ENCODE results near the gene MICAL2.

MICAL2 gene, protein sequence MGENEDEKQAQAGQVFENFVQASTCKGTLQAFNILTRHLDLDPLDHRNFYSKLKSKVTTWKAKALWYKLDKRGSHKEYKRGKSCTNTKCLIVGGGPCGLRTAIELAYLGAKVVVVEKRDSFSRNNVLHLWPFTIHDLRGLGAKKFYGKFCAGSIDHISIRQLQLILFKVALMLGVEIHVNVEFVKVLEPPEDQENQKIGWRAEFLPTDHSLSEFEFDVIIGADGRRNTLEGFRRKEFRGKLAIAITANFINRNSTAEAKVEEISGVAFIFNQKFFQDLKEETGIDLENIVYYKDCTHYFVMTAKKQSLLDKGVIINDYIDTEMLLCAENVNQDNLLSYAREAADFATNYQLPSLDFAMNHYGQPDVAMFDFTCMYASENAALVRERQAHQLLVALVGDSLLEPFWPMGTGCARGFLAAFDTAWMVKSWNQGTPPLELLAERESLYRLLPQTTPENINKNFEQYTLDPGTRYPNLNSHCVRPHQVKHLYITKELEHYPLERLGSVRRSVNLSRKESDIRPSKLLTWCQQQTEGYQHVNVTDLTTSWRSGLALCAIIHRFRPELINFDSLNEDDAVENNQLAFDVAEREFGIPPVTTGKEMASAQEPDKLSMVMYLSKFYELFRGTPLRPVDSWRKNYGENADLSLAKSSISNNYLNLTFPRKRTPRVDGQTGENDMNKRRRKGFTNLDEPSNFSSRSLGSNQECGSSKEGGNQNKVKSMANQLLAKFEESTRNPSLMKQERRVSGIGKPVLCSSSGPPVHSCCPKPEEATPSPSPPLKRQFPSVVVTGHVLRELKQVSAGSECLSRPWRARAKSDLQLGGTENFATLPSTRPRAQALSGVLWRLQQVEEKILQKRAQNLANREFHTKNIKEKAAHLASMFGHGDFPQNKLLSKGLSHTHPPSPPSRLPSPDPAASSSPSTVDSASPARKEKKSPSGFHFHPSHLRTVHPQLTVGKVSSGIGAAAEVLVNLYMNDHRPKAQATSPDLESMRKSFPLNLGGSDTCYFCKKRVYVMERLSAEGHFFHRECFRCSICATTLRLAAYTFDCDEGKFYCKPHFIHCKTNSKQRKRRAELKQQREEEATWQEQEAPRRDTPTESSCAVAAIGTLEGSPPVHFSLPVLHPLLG

GRCh38 chr11:12110201-12110713, at the start of gene MICAL2:
MICAL2 (plus strand) TSS chr11:12110590; CDS start chr11:12162156, 51,566 bp downstream.
- no peaks in the 10 kb centered on the region for H3K36me3 ChIP-seq (ENCODE audit: control insufficient read depth, insufficient read depth, low read length)
- H3K4me3 ChIP-seq (ENCODE audit: low read length) = peak within 1 kb of the TSS; percentile 77
- H3K9me3 ChIP-seq (ENCODE audit: control insufficient read depth, low read length) = no peaks in the 10 kb centered on the region
- peak within 1 kb of the TSS; percentile 80 for H3K9ac ChIP-seq (ENCODE audit: low read length)
- peaks cover 20% of the 10 kb centered on the region for H3K4me1 ChIP-seq (ENCODE audit: control insufficient read depth, insufficient read depth, low read length)
- no peaks in the 10 kb centered on the region for H3K27me3 ChIP-seq (ENCODE audit: control insufficient read depth, insufficient read depth, low read length)

DNA sequence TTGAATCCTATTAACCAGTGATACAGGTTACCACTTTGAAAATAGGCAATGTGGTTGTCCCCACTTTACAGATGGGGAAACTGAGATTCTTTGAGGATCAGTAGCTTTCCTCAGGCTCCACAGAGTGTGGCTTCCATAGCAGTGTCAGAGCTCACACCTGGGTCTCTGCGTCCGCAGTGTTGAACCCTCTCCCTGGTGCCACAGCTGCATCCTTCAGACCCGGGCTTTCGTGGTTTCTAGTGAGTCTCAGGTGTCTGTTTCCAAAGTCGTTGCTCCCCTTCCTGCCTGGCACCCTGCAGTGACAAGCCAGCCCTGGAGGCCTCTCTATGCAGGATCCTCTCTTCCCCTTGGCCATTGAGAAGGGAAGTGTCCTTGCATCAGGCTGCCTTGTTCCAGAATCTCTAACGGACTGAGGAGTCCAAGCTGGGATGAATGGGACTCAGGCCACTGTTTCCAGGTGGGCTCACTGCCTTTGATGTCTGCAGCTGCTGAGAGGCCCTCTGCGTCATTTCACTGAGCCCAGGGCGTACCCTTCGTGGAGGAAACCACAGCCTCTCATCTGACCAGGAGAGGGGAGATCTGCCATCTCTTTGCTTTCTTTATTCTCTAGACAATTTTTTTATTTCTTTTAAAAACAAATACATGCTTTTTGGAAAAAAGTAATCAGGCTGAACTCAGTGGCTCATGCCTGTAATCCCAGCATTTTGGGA, 48.4 kb upstream of the MICAL2 start:
- H3K4me1 ChIP-seq (ENCODE audit: control insufficient read depth, insufficient read depth, low read length) = peaks cover 4% of the 10 kb centered on the region
- H3K27me3 ChIP-seq (ENCODE audit: control insufficient read depth, insufficient read depth, low read length) = no peaks in the 10 kb centered on the region
- H3K9ac ChIP-seq (ENCODE audit: low read length) = no peak overlapping the region
- H3K4me3 ChIP-seq (ENCODE audit: low read length) = no peak overlapping the region
- H3K9me3 ChIP-seq (ENCODE audit: control insufficient read depth, low read length) = no peaks in the 10 kb centered on the region
- no peaks in the 10 kb centered on the region for H3K36me3 ChIP-seq (ENCODE audit: control insufficient read depth, insufficient read depth, low read length)

- no peak overlapping the region for H3K9ac ChIP-seq (ENCODE audit: low read length)
- H3K4me3 ChIP-seq (ENCODE audit: low read length) = no peak overlapping the region
- H3K4me1 ChIP-seq (ENCODE audit: control insufficient read depth, insufficient read depth, low read length) = peaks cover 10% of the 10 kb centered on the region
- no peaks in the 10 kb centered on the region for H3K36me3 ChIP-seq (ENCODE audit: control insufficient read depth, insufficient read depth, low read length)
- no peaks in the 10 kb centered on the region for H3K9me3 ChIP-seq (ENCODE audit: control insufficient read depth, low read length)
- no peaks in the 10 kb centered on the region for H3K27me3 ChIP-seq (ENCODE audit: control insufficient read depth, insufficient read depth, low read length)
These were observed 47.1 kb upstream of the MICAL2 start for GRCh38 chr11:12063251-12063650.

- Histone ChIP-seq H3K4me3 (ENCODE audit: low read length) (no peak overlapping the region), H3K9ac (ENCODE audit: low read length) (no peak overlapping the region), H3K36me3 (ENCODE audit: control insufficient read depth, insufficient read depth, low read length) (no peaks in the 10 kb centered on the region), H3K27me3 (ENCODE audit: control insufficient read depth, insufficient read depth, low read length) (no peaks in the 10 kb centered on the region), H3K4me1 (ENCODE audit: control insufficient read depth, insufficient read depth, low read length) (peaks cover 10% of the 10 kb centered on the region), H3K9me3 (ENCODE audit: control insufficient read depth, low read length) (no peaks in the 10 kb centered on the region)
These were observed 46.0 kb upstream of the MICAL2 start for GRCh38 chr11:12064136-12064953.

DNA sequence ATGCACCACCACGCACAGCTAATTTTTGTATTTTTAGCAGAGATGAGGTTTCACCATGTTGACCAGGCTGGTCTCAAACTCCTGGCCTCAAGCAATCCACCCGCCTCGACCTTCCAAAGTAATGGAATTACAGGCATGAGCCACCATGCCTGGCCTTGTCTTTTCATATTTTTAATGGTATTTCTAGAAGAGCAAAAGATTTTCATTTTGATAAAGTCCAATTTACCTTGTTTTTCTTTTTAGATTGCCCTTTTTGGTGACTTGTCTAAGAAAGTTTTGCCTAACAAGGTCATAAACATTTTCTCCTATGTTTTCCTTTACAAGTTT, 45.5 kb upstream of the MICAL2 start:
- H3K9ac ChIP-seq (ENCODE audit: low read length) = no peak overlapping the region

GRCh38 chr11:12066056-12066798, 44.2 kb upstream of the MICAL2 start:
- Histone ChIP-seq H3K4me3 (ENCODE audit: low read length) (no peak overlapping the region), H3K36me3 (ENCODE audit: control insufficient read depth, insufficient read depth, low read length) (no peaks in the 10 kb centered on the region), H3K27me3 (ENCODE audit: control insufficient read depth, insufficient read depth, low read length) (no peaks in the 10 kb centered on the region), H3K4me1 (ENCODE audit: control insufficient read depth, insufficient read depth, low read length) (peaks cover 10% of the 10 kb centered on the region), H3K9ac (ENCODE audit: low read length) (no peak overlapping the region), H3K9me3 (ENCODE audit: control insufficient read depth, low read length) (no peaks in the 10 kb centered on the region)

More for the DNA sequence above, 45.5 kb upstream of the MICAL2 start:
- Histone ChIP-seq H3K27me3 (ENCODE audit: control insufficient read depth, insufficient read depth, low read length) (no peaks in the 10 kb centered on the region), H3K4me1 (ENCODE audit: control insufficient read depth, insufficient read depth, low read length) (peaks cover 10% of the 10 kb centered on the region), H3K9me3 (ENCODE audit: control insufficient read depth, low read length) (no peaks in the 10 kb centered on the region), H3K4me3 (ENCODE audit: low read length) (no peak overlapping the region), H3K36me3 (ENCODE audit: control insufficient read depth, insufficient read depth, low read length) (no peaks in the 10 kb centered on the region)

GRCh38 chr11:12066799-12067508, 43.4 kb upstream of the MICAL2 start:
- Histone ChIP-seq H3K36me3 (ENCODE audit: control insufficient read depth, insufficient read depth, low read length) (no peaks in the 10 kb centered on the region), H3K27me3 (ENCODE audit: control insufficient read depth, insufficient read depth, low read length) (no peaks in the 10 kb centered on the region), H3K4me1 (ENCODE audit: control insufficient read depth, insufficient read depth, low read length) (peaks cover 10% of the 10 kb centered on the region), H3K4me3 (ENCODE audit: low read length) (no peak overlapping the region), H3K9me3 (ENCODE audit: control insufficient read depth, low read length) (no peaks in the 10 kb centered on the region), H3K9ac (ENCODE audit: low read length) (no peak overlapping the region)

DNA sequence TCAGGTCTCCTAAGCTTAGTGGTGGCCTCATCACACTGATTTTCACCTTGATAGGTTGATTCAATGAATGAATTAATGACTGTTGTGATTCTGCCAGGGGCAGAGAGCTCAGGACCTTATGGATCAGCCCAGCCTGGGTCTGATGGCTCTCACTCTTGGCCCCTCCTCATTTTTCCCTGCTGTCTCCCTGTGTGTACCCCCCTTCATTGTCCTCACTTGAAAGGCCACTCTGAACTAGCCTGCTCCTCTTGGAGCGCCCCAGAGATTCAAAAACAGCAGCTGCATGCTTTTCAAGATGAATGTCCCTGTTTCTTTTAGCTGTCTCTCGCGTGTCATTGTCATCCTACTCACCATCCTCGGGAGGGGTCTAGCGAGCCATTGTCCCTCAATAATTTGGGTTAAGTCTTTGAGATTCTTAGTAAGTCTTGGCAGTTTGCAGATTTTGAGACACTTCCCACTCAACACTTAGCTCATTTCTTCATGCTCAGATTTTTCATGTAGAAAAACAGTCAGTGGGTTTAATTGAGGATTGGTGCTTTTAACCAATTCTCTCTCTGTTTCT, 42.5 kb upstream of the MICAL2 start:
- Histone ChIP-seq H3K36me3 (ENCODE audit: control insufficient read depth, insufficient read depth, low read length) (no peaks in the 10 kb centered on the region), H3K9me3 (ENCODE audit: control insufficient read depth, low read length) (no peaks in the 10 kb centered on the region), H3K4me3 (ENCODE audit: low read length) (no peak overlapping the region), H3K27me3 (ENCODE audit: control insufficient read depth, insufficient read depth, low read length) (no peaks in the 10 kb centered on the region), H3K9ac (ENCODE audit: low read length) (no peak overlapping the region), H3K4me1 (ENCODE audit: control insufficient read depth, insufficient read depth, low read length) (peaks cover 10% of the 10 kb centered on the region)

DNA sequence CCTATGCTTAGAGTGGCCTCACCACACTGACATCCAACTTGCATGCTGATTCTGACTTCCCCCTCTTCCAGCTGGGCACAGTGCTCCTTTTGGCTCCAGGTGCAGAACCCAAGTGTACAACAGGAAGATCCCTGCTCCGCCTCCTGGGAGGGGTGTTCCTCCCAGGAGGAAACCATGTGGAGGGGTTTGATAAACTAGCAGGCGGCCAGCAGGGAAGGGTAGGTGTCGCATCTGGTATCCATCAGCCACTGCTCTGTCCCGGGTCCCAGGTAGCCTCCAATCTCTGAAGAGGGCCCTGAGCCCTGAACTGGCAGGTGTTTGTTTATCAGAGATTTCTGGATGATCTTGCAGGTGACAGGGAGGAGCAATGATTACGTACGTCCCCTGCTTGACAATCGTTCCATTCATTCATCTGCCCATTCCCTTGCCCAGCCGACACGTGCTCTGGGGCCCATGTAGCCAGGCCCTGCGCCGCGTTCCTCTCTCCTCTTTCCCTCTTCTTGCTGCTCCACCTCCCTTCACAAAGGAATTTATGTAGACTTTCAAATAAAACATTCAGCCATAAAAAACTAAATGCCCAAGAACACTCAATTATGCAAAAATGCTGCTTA, 41.2 kb upstream of the MICAL2 start:
- Histone ChIP-seq H3K4me3 (ENCODE audit: low read length) (no peak overlapping the region), H3K27me3 (ENCODE audit: control insufficient read depth, insufficient read depth, low read length) (no peaks in the 10 kb centered on the region), H3K36me3 (ENCODE audit: control insufficient read depth, insufficient read depth, low read length) (no peaks in the 10 kb centered on the region), H3K9ac (ENCODE audit: low read length) (no peak overlapping the region), H3K9me3 (ENCODE audit: control insufficient read depth, low read length) (no peaks in the 10 kb centered on the region), H3K4me1 (ENCODE audit: control insufficient read depth, insufficient read depth, low read length) (peaks cover 10% of the 10 kb centered on the region)
